ENCODE measurements around the gene FAM136A. TPM values are rescaled to one million over a fixed set of nuclear protein-coding genes. Genes with fewer than 3 reads are reported as not detected.
A peak's percentile ranks its signal among the peaks of the same experiment; 100 is the strongest.

The FAM136A gene
- total RNA-seq (2021) (38.5 and 39.3 TPM in 2 replicates), Bru-seq, nascent RNA (percentile 79 among the genes with signal in this experiment), BruChase-seq, experiment 1, labeled RNA remaining after a 2-hour chase (percentile 88 among the genes with signal in this experiment), BruChase-seq, experiment 2, labeled RNA remaining after a 6-hour chase (percentile 95 among the genes with signal in this experiment)
- long read RNA-seq, transcript FAM136A-201 (3 exons, 1,810 nt): major isoform, 114 of 144 reads
- long read RNA-seq, transcript FAM136A-205 (3 exons, 2,398 nt): minor isoform, 5 of 144 reads
- long read RNA-seq, partial matches to known transcripts: 2 of 144 reads
- long read RNA-seq, other reads (novel, unspliced or antisense): 21 of 144 reads

DNA sequence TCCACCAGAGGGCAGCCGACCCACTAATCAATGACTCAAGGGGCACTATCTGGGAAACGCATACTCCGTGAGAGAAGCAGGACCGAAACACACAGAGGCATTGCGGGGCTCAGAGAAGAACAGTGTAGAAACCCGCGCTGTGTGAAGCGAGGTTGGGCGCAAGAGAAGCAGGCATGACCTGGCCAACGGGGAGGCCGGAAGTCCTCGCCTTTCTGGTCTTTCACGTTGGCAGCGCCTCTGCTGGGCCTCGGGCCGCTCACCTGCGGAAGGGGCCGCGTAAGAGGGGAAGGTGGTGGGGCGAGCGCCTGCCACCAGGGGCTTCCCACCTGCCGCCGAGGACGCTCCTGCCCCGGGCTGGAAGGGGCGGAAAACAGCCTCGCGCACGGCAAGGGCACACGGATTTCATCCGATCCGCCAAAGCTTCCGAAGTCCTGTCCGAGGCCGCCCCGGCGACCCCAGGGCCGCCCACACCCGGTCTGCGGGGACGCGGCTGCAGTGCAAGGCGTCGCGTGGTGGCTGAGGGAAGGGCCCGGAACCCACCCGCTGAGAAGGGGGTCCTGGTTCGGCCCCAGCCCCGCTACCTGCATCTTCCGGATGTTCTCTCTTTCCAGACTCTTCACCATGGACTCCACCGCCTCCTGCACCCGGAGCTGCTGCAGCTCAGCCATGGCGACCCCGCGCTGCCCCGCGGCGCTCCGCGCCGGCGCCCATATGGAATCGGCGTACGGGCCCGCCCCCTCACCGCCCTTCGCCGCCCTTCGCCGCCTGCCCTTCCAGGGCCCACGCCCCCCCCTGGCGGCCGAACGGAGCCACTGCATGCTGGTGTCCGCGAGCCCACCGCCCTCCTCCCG, at the start of gene FAM136A:
Gene FAM136A (minus strand): TSS at position 724 of the 851 bp plus-strand sequence. CDS start 56 bp downstream, at position 668.
- H2AFZ ChIP-seq: peak within 1 kb of the TSS; percentile 96
- H3K27ac ChIP-seq: peak within 1 kb of the TSS; percentile 70
- H3K79me2 ChIP-seq (ENCODE audit: low read depth): peaks cover 19% of the 10 kb centered on the region
- H3K4me2 ChIP-seq: peak within 1 kb of the TSS; percentile 90
- no peaks in the 10 kb centered on the region; the same call in 1 of the 2 replicates for H3K4me1 ChIP-seq (replicated peaks; ENCODE audit: insufficient read depth)
- CTCF ChIA-PET: interaction anchor here (0.6 to 4.1 kb wide), 7 partner anchors 8 to 655 kb away, joined by 3 to 39 read pairs (median 3); partner anchors contain the start of gene SNRPG
- H3K9me2 ChIP-seq (ENCODE audit: insufficient read depth): no peaks in the 10 kb centered on the region
- H3K4me3 ChIP-seq: peak within 1 kb of the TSS; percentile 81
- peak; percentile 58 to 89 for DNase-seq
- TF ChIP-seq, protein P1, sequence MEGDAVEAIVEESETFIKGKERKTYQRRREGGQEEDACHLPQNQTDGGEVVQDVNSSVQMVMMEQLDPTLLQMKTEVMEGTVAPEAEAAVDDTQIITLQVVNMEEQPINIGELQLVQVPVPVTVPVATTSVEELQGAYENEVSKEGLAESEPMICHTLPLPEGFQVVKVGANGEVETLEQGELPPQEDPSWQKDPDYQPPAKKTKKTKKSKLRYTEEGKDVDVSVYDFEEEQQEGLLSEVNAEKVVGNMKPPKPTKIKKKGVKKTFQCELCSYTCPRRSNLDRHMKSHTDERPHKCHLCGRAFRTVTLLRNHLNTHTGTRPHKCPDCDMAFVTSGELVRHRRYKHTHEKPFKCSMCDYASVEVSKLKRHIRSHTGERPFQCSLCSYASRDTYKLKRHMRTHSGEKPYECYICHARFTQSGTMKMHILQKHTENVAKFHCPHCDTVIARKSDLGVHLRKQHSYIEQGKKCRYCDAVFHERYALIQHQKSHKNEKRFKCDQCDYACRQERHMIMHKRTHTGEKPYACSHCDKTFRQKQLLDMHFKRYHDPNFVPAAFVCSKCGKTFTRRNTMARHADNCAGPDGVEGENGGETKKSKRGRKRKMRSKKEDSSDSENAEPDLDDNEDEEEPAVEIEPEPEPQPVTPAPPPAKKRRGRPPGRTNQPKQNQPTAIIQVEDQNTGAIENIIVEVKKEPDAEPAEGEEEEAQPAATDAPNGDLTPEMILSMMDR (conservative IDR thresholded peaks at IDR 0.05): peak; percentile 90
- TF ChIP-seq EZH2 (IDR thresholded peaks at IDR 0.05; ENCODE audit: low read depth): no peak
- H3K9me3 ChIP-seq (ENCODE audit: insufficient read depth, low read depth): no peaks in the 10 kb centered on the region
- no peaks in the 10 kb centered on the region for H3K27me3 ChIP-seq (ENCODE audit: insufficient read depth, low read depth)
- intact Hi-C loops (cut with micrococcal nuclease; ENCODE audit: unreplicated experiment): loop anchor here (2.0 to 5.0 kb wide), 4 partner anchors 251 to 646 kb away; partner anchors contain the start of gene TGFA
- peaks cover 9% of the 10 kb centered on the region; the same call in 1 of the 2 replicates for H3K36me3 ChIP-seq (ENCODE audit: low read depth)
- POLR2A ChIA-PET (ENCODE audit: unreplicated experiment): interaction anchor here (0.6 kb wide), 1 partner anchor 387 kb away, joined by 4 read pairs; the partner anchor contains the start of gene MXD1
- H4K20me1 ChIP-seq (ENCODE audit: insufficient read depth): 0 out of 2 replicates have a peak, but pooled peaks cover 4% of the 10 kb centered on the region
- TSS peak; percentile 47 for BruUV-seq (replicated peaks)
- H3F3A ChIP-seq (ENCODE audit: insufficient read depth, low read depth): peaks cover 11% of the 10 kb centered on the region; the same call in 1 of the 2 replicates

DNA sequence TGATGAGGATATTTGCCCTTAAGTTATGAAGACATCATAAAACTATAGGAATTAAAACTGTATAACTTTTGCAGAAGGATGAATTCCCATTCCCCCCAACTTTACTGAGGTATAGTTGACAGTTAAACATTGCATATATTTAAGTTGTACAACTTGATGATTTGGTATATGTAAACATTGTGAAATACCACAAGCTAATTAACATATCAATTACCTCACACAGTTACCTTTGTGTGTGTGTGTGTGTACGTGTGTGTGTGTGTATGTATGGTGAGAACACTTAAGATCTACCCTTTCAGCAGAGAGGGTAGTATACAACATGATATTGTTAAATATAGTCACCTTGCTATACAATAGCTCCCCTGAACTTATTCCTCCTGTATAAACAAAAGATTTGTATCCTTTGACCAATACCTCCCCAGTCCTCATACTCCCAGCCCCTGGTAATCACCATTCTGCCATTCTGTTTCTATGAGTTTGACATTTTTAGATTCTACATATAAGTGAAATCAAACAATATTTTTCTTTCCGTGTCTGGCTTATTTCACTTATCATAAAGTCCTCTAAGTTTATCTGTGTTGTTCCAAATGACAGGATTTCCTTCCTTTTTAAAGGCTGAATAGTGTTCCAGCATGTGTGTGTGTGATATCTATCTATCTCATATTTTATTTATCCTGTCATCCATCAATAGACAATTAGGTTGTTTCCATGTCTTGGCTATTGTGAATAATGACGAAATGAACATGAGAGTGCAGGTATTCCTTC, 48.2 kb upstream of the FAM136A start:
- DNase-seq: no peak
- no TSS peak for BruUV-seq (replicated peaks)
- ChIA-PET CTCF (no interaction called here), POLR2A (ENCODE audit: unreplicated experiment) (no interaction called here)
- H3F3A ChIP-seq (ENCODE audit: insufficient read depth, low read depth): peaks cover 17% of the 10 kb centered on the region
- H3K4me1 ChIP-seq (replicated peaks; ENCODE audit: insufficient read depth): peaks cover 15% of the 10 kb centered on the region
- H2AFZ ChIP-seq: no peak overlapping the region
- no peak overlapping the region for H3K27ac ChIP-seq
- intact Hi-C loops (cut with micrococcal nuclease; ENCODE audit: unreplicated experiment): no loop called here
- H3K9me2 ChIP-seq (ENCODE audit: insufficient read depth): no peaks in the 10 kb centered on the region
- TF ChIP-seq, protein P1 (conservative IDR thresholded peaks at IDR 0.05): no peak
- TF ChIP-seq EZH2 (IDR thresholded peaks at IDR 0.05; ENCODE audit: low read depth): no peak
- no peaks in the 10 kb centered on the region for H3K27me3 ChIP-seq (ENCODE audit: insufficient read depth, low read depth)
- no peaks in the 10 kb centered on the region for H3K36me3 ChIP-seq (ENCODE audit: low read depth)
- no peaks in the 10 kb centered on the region for H3K79me2 ChIP-seq (ENCODE audit: low read depth)
- no peak overlapping the region for H3K4me3 ChIP-seq
- H3K4me2 ChIP-seq: no peak overlapping the region
- H3K9me3 ChIP-seq (ENCODE audit: insufficient read depth, low read depth): no peaks in the 10 kb centered on the region
- H4K20me1 ChIP-seq (ENCODE audit: insufficient read depth): no peaks in the 10 kb centered on the region

DNA sequence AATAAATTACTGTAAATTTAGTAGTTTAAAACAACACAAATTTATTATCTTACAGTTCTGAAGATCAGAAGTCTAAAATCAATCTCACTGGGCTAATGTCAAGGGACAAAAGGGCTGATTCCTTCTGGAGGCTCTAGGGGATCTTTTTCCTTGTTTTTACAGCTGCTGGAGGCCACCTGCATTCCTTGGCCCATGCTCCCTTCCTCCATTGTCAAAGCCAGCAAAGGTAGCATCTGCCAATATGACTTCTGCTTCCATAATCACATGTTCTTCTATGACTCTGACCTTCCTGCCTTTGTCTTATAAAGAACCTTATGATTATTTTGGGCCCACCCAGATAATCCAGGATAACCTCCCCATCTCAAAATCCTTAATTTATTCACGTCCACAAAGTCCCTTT, 46.0 kb upstream of the FAM136A start:
- no peak overlapping the region for H2AFZ ChIP-seq
- H3K9me3 ChIP-seq (ENCODE audit: insufficient read depth, low read depth): no peaks in the 10 kb centered on the region
- intact Hi-C loops (cut with micrococcal nuclease; ENCODE audit: unreplicated experiment): no loop called here
- H3F3A ChIP-seq (ENCODE audit: insufficient read depth, low read depth): peaks cover 3% of the 10 kb centered on the region
- DNase-seq: no peak
- CTCF ChIA-PET: interaction anchor here (0.5 kb wide), 1 partner anchor 164 kb away, joined by 8 read pairs; no protein-coding TSS in a partner anchor
- no peak overlapping the region for H3K4me2 ChIP-seq
- H3K79me2 ChIP-seq (ENCODE audit: low read depth): no peaks in the 10 kb centered on the region
- no peaks in the 10 kb centered on the region for H3K27me3 ChIP-seq (ENCODE audit: insufficient read depth, low read depth)
- BruUV-seq (replicated peaks): no TSS peak
- no peak overlapping the region for H3K27ac ChIP-seq
- H4K20me1 ChIP-seq (ENCODE audit: insufficient read depth): no peaks in the 10 kb centered on the region
- H3K9me2 ChIP-seq (ENCODE audit: insufficient read depth): no peaks in the 10 kb centered on the region
- H3K4me3 ChIP-seq: no peak overlapping the region
- no peak for TF ChIP-seq EZH2 (IDR thresholded peaks at IDR 0.05; ENCODE audit: low read depth)
- TF ChIP-seq, protein P1 (conservative IDR thresholded peaks at IDR 0.05): no peak
- H3K36me3 ChIP-seq (ENCODE audit: low read depth): no peaks in the 10 kb centered on the region
- H3K4me1 ChIP-seq (replicated peaks; ENCODE audit: insufficient read depth): peaks cover 13% of the 10 kb centered on the region
- POLR2A ChIA-PET (ENCODE audit: unreplicated experiment): no interaction called here

All from PC-9 (cell line).